Stimulated activated naive CD8-positive, alpha-beta T cell treated with anti-CD3 and anti-CD28 coated beads, Interleukin-15, Interleukin-2, amounts not matched to agents 100 ng/mL and 50 ng/mL, for 24 hours (primary cell): Measurements from ENCODE around the gene ANKRD65.
A peak's percentile ranks its signal among the peaks of the same experiment; 100 is the strongest.
"Not testable (repeated sequence)": the region's sequence is repeated elsewhere in the genome, so short reads cannot be mapped to it uniquely, and the experiment has no call there.

Source experiments
- H3K27ac Mint-ChIP-seq: one replicate; pipeline ENCODE4 v1.8.0; 2021; ENCODE audit warnings: mild to moderate bottlenecking, mixed read lengths
- H3K27me3 Mint-ChIP-seq: one replicate; pipeline ENCODE4 v1.8.0; 2021; ENCODE audit warnings: mixed read lengths
- H3K36me3 Mint-ChIP-seq: one replicate; pipeline ENCODE4 v1.8.0; 2021; ENCODE audit warnings: low read depth, mixed read lengths
- H3K4me1 Mint-ChIP-seq: one replicate; pipeline ENCODE4 v1.8.0; 2021; ENCODE audit warnings: low read depth, mixed read lengths
- H3K4me3 Mint-ChIP-seq: one replicate; pipeline ENCODE4 v1.8.0; 2021; ENCODE audit warnings: mild to moderate bottlenecking, mixed read lengths
- H3K9me3 Mint-ChIP-seq: one replicate; pipeline ENCODE4 v1.8.0; 2021; ENCODE audit warnings: mixed read lengths

ANKRD65 gene

GRCh38 chr1:1421147-1421906, at the start of gene ANKRD65:
ANKRD65 (minus strand) TSS chr1:1421276; CDS start chr1:1421005, 271 bp downstream.
- H3K27me3 Mint-ChIP-seq: peaks cover 11% of the 10 kb centered on the region
- H3K9me3 Mint-ChIP-seq: no peaks in the 10 kb centered on the region
- peaks cover 22% of the 10 kb centered on the region for H3K4me1 Mint-ChIP-seq
- H3K4me3 Mint-ChIP-seq: no peak within 1 kb of the TSS
- H3K36me3 Mint-ChIP-seq: no peaks in the 10 kb centered on the region
- no peak within 1 kb of the TSS for H3K27ac Mint-ChIP-seq

- not testable (repeated sequence) for H3K9me3 Mint-ChIP-seq, H3K4me3 Mint-ChIP-seq, H3K36me3 Mint-ChIP-seq, H3K27ac Mint-ChIP-seq, H3K27me3 Mint-ChIP-seq
- peaks cover 21% of the 10 kb centered on the region for H3K4me1 Mint-ChIP-seq
Observed at GRCh38 chr1:1468196-1468985, 47.3 kb upstream of the ANKRD65 start.

DNA sequence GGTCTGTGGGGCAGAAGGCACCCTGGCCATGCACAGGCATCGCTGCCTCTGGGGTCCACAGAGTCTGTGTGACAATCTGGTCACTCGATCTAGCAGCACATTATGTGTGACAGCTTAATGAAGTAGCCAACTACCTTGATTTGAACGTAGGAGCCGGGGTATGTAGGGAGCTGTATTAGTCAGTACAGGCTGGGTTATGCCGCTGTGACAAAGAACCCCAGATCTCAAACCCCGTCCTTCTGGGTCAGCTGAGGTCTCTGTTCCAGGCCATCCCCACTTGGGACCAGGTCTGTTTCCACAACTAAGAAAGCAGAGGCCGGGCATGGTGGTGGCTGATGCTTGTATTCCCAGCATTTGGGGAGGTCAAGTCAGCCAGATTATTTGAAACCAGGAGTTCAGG, 42.2 kb upstream of the ANKRD65 start:
- Mint-ChIP-seq H3K9me3 (no peaks in the 10 kb centered on the region), H3K27me3 (no peaks in the 10 kb centered on the region), H3K4me1 (no peaks in the 10 kb centered on the region), H3K36me3 (no peaks in the 10 kb centered on the region), H3K27ac (no peak overlapping the region), H3K4me3 (no peak overlapping the region)

DNA sequence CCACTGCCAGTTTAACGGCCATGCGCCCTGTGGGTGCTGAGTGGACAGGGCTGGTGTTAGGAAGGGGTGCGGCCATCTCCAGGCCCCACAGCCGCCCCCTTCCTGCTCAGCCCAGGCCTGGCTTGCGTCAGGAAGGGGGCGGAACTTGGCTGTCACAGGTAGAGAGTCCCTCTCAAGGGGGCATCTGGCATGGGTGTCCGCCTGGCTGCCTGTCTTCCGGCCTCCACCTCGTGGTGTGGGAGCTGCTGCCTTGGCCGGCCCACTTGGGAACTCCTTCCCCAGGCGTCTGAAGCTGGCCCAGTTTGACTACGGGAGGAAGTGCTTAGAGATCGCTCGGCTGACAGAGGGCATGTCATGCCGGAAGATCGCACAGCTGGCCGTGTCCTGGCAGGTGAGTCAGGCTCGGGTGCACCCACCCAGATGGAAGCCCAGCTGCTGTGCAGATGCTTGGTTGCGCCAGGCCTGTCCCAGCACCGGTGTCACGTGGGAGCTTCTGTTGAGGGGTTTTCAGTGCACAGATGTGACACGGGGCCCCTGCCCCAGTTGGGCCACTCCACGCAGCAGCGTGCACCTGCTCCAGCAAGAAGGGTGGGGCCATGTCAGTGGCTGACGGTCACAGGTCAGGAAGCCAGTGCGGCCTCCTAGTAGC, 41.4 kb upstream of the ANKRD65 start:
- H3K27ac Mint-ChIP-seq: no peak overlapping the region
- no peaks in the 10 kb centered on the region for H3K9me3 Mint-ChIP-seq
- H3K4me1 Mint-ChIP-seq: no peaks in the 10 kb centered on the region
- no peaks in the 10 kb centered on the region for H3K36me3 Mint-ChIP-seq
- H3K27me3 Mint-ChIP-seq: no peaks in the 10 kb centered on the region
- H3K4me3 Mint-ChIP-seq: peak overlapping the region; percentile 45

DNA sequence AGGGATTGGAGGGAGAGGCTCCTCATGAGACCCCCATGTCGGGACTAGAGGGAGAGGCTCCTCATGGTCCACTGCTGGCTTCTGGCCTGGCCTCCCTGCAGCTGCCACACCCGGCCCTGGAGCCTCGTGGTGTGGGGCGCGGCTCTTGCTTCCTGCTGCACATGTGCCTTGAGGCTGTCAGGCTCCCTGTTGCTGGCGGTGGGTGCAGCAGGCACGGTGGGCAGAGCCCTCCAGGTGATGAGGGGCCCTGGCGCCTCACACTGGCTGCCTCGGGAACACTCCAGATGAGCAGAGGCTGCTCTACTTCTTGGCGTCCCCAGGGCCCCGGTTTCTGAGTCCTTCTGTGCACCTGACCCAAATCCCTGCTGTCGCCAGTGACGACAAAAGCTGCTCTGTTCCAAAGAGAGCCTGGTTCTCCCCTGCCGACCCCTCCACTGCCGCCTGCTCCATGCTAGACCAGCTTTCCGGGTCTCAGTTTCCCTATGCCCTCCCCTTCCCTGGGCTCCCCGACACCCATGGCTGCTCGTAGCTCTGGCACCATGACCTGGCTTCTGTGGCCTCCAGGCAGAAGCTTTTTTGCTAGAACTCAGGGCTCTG, 40.7 kb upstream of the ANKRD65 start:
- no peaks in the 10 kb centered on the region for H3K27me3 Mint-ChIP-seq
- no peaks in the 10 kb centered on the region for H3K4me1 Mint-ChIP-seq
- no peaks in the 10 kb centered on the region for H3K9me3 Mint-ChIP-seq
- no peaks in the 10 kb centered on the region for H3K36me3 Mint-ChIP-seq
- no peak overlapping the region for H3K27ac Mint-ChIP-seq
- H3K4me3 Mint-ChIP-seq: peak overlapping the region; percentile 45

- no peaks in the 10 kb centered on the region for H3K27me3 Mint-ChIP-seq
- no peaks in the 10 kb centered on the region for H3K9me3 Mint-ChIP-seq
- no peaks in the 10 kb centered on the region for H3K4me1 Mint-ChIP-seq
- H3K27ac Mint-ChIP-seq: no peak overlapping the region
- H3K4me3 Mint-ChIP-seq: no peak overlapping the region
- H3K36me3 Mint-ChIP-seq: no peaks in the 10 kb centered on the region
Observed at GRCh38 chr1:1460540-1461130, 39.6 kb upstream of the ANKRD65 start.

- not testable (repeated sequence) for H3K27ac Mint-ChIP-seq, H3K36me3 Mint-ChIP-seq, H3K4me1 Mint-ChIP-seq, H3K4me3 Mint-ChIP-seq, H3K27me3 Mint-ChIP-seq, H3K9me3 Mint-ChIP-seq
Observed at GRCh38 chr1:1459711-1460110, 38.6 kb upstream of the ANKRD65 start.

DNA sequence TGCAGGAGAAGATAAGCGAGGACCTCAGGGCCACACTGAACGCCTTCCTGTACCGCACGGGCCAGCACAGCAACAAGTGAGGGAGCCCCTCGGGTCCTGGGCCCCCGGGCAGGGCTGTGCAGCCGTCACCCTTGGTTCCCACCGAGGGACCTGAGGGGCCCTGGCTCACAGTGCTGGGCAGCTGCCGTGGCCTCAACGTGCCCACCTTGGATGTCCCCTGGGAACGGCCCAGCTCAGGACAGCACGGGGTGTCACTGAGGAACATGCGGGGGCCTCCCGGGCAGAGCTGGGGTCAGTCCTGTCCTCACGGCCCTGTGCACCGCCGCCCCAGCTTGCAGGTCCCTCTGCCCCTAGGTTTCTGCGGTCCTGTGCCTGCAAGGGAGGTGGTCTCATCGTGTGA, 38.1 kb upstream of the ANKRD65 start:
- not testable (repeated sequence) for H3K9me3 Mint-ChIP-seq, H3K27me3 Mint-ChIP-seq, H3K27ac Mint-ChIP-seq, H3K4me1 Mint-ChIP-seq, H3K36me3 Mint-ChIP-seq, H3K4me3 Mint-ChIP-seq

- H3K9me3 Mint-ChIP-seq, H3K4me1 Mint-ChIP-seq, H3K27me3 Mint-ChIP-seq, H3K36me3 Mint-ChIP-seq, H3K4me3 Mint-ChIP-seq, H3K27ac Mint-ChIP-seq: not testable (repeated sequence)
Observed at GRCh38 chr1:1456683-1457255, 35.7 kb upstream of the ANKRD65 start.

DNA sequence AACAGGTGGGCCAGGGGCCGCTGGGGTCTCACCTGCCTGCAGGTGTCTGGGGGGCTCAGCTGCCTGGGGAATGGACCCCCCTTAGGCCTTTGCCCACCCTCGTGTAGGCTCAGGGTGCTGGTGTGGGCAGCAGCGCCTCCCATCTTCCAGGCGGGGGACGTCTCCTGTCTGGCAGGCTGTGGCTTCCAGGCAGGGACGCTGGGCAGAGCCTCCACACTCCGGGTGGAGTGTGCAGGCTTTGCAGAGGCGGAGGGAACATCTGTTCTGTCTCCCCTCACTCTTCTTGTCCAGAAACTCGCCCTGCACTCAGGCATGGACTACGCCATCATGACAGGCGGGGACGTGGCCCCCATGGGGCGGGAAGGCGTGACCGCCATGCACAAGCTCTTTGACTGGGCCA, 34.9 kb upstream of the ANKRD65 start:
- not testable (repeated sequence) for H3K27ac Mint-ChIP-seq, H3K9me3 Mint-ChIP-seq, H3K4me1 Mint-ChIP-seq, H3K36me3 Mint-ChIP-seq, H3K27me3 Mint-ChIP-seq, H3K4me3 Mint-ChIP-seq

- Mint-ChIP-seq H3K9me3 (no peaks in the 10 kb centered on the region), H3K36me3 (no peaks in the 10 kb centered on the region), H3K4me1 (no peaks in the 10 kb centered on the region), H3K27ac (no peak overlapping the region), H3K4me3 (no peak overlapping the region), H3K27me3 (no peaks in the 10 kb centered on the region)
Observed at GRCh38 chr1:1455366-1455884, 34.3 kb upstream of the ANKRD65 start.

- not testable (repeated sequence) for H3K36me3 Mint-ChIP-seq, H3K27ac Mint-ChIP-seq
Observed at GRCh38 chr1:1454286-1455056, 33.4 kb upstream of the ANKRD65 start.

GRCh38 chr1:1452882-1453281, 31.8 kb upstream of the ANKRD65 start:
- Mint-ChIP-seq H3K36me3 (no peaks in the 10 kb centered on the region), H3K27me3 (peaks cover 5% of the 10 kb centered on the region), H3K27ac (no peak overlapping the region), H3K4me3 (no peak overlapping the region), H3K9me3 (no peaks in the 10 kb centered on the region), H3K4me1 (no peaks in the 10 kb centered on the region)

More at GRCh38 chr1:1454286-1455056, 33.4 kb upstream of the ANKRD65 start:
- not testable (repeated sequence) for H3K4me1 Mint-ChIP-seq, H3K4me3 Mint-ChIP-seq, H3K27me3 Mint-ChIP-seq, H3K9me3 Mint-ChIP-seq

- H3K4me1 Mint-ChIP-seq, H3K36me3 Mint-ChIP-seq, H3K27me3 Mint-ChIP-seq, H3K4me3 Mint-ChIP-seq, H3K9me3 Mint-ChIP-seq, H3K27ac Mint-ChIP-seq: not testable (repeated sequence)
Observed at GRCh38 chr1:1452365-1452739, 31.3 kb upstream of the ANKRD65 start.
